SU-DHL-6 (cell line): ENCODE measurements around the gene ITPR1.

Experiments used
- H2AFZ ChIP-seq: fragments of 200-600 bp; sonication (generic); 2 replicates; pipeline ENCODE4 v1.6.1; 2014; ENCODE audit warnings: low read depth, mild to moderate bottlenecking, moderate library complexity, mixed read lengths, antibody characterized with exemption, low read length; ENCODE audit not compliant: severe bottlenecking
- H3F3A ChIP-seq: fragments of 200-600 bp; shearing (Covaris generic); 2 replicates; pipeline ENCODE4 v1.6.0; 2016; ENCODE audit warnings: antibody characterized with exemption, mild to moderate bottlenecking; ENCODE audit not compliant: insufficient read depth
- H3K27ac ChIP-seq: fragments of 200-600 bp; sonication (generic); 2 replicates; pipeline ENCODE4 v1.5.1; 2016; ENCODE audit warnings: low read depth, mild to moderate bottlenecking, low read length, moderate library complexity, mixed read lengths
- H3K27me3 ChIP-seq: fragments of 200-600 bp; sonication (generic), shearing (Covaris generic); 2 replicates; pipeline ENCODE4 v1.6.0; 2014; ENCODE audit warnings: mild to moderate bottlenecking, low read length
- H3K36me3 ChIP-seq: fragments of 200-600 bp; sonication (generic); 2 replicates; pipeline ENCODE4 v1.6.1; 2014; ENCODE audit warnings: mild to moderate bottlenecking, low read length, mixed read lengths
- H3K4me2 ChIP-seq: fragments of 300-600, 200-600 bp; shearing (Covaris generic), sonication (generic); 2 replicates; pipeline ENCODE4 v1.6.0; 2014; ENCODE audit warnings: low read length, low read depth, mild to moderate bottlenecking; ENCODE audit not compliant: poor library complexity, severe bottlenecking
- H3K4me3 ChIP-seq: fragments of 200-600 bp; sonication (generic); 2 replicates; pipeline ENCODE4 v1.5.1; 2014; ENCODE audit warnings: antibody characterized with exemption, low read length, mild to moderate bottlenecking, mixed read lengths; ENCODE audit not compliant: insufficient read depth, poor library complexity, severe bottlenecking
- H3K79me2 ChIP-seq: fragments of 200-600 bp; sonication (generic); 2 replicates; pipeline ENCODE4 v1.6.1; 2014; ENCODE audit warnings: mild to moderate bottlenecking, low read length, moderate library complexity; ENCODE audit not compliant: insufficient read depth
- H3K9ac ChIP-seq: fragments of 200-600 bp; sonication (generic); 2 replicates; pipeline ENCODE4 v1.7.0; 2014; ENCODE audit warnings: mild to moderate bottlenecking, low read length
- H3K9me2 ChIP-seq: fragments of 200-600 bp; sonication (generic); replicated peaks from 2 replicates; pipeline ENCODE4 v1.6.1; 2014; ENCODE audit warnings: low read length; ENCODE audit not compliant: insufficient read depth
- H3K9me3 ChIP-seq: fragments of 200-600 bp; sonication (generic); 2 replicates; pipeline ENCODE4 v1.6.1; 2014; ENCODE audit warnings: low read length, mixed read lengths; ENCODE audit not compliant: insufficient read depth
- H4K20me1 ChIP-seq: fragments of 200-600 bp; sonication (generic); 2 replicates; pipeline ENCODE4 v1.6.1; 2014; ENCODE audit warnings: low read depth, mild to moderate bottlenecking, antibody characterized with exemption, low read length, moderate library complexity, mixed read lengths
- CTCF ChIP-seq: fragments of 200-600 bp; sonication (generic); IDR thresholded peaks from one replicate; pipeline ENCODE4 v1.5.1; 2017; ENCODE audit warnings: antibody characterized with exemption, mild to moderate bottlenecking, low read length, moderate library complexity; ENCODE audit not compliant: insufficient read depth, poor library complexity, severe bottlenecking
- EZH2phosphoT487 ChIP-seq: fragments of 200-600 bp; sonication (generic), shearing (Covaris generic); conservative IDR thresholded peaks from 2 replicates; pipeline ENCODE4 v1.6.1; 2018; ENCODE audit warnings: mild to moderate bottlenecking, antibody characterized with exemption, low read length, moderate library complexity, mixed read lengths

ITPR1 gene

GRCh38 chr3:4812591-4812990 is 319.4 kb downstream of the ITPR1 start:
- H2AFZ ChIP-seq, result no peak overlapping the region
- H3K4me3 ChIP-seq, result no peak overlapping the region
- no peaks in the 10 kb centered on the region for H3K36me3 ChIP-seq
- TF ChIP-seq EZH2phosphoT487 (no peak), CTCF (no peak)
- no peak overlapping the region for H3K9ac ChIP-seq
- no peaks in the 10 kb centered on the region for H3K79me2 ChIP-seq
- H3F3A ChIP-seq, result no peaks in the 10 kb centered on the region
- no peaks in the 10 kb centered on the region for H3K9me3 ChIP-seq
- no peak overlapping the region for H3K27ac ChIP-seq
- H3K4me2 ChIP-seq, result no peak overlapping the region
- H3K27me3 ChIP-seq, result no peaks in the 10 kb centered on the region
- H4K20me1 ChIP-seq, result no peaks in the 10 kb centered on the region
- no peaks in the 10 kb centered on the region for H3K9me2 ChIP-seq

- Histone ChIP-seq H3K36me3 (no peaks in the 10 kb centered on the region), H3K79me2 (no peaks in the 10 kb centered on the region), H2AFZ (no peak overlapping the region), H3K4me3 (no peak overlapping the region), H3K27ac (no peak overlapping the region), H4K20me1 (no peaks in the 10 kb centered on the region), H3K27me3 (no peaks in the 10 kb centered on the region), H3K4me2 (no peak overlapping the region), H3K9me2 (no peaks in the 10 kb centered on the region), H3K9ac (no peak overlapping the region), H3K9me3 (no peaks in the 10 kb centered on the region), H3F3A (no peaks in the 10 kb centered on the region)
- TF ChIP-seq CTCF, result no peak
- TF ChIP-seq EZH2phosphoT487, result no peak
Measured at GRCh38 chr3:4813909-4814304, 320.8 kb downstream of the ITPR1 start.

- Histone ChIP-seq H3K79me2 (no peaks in the 10 kb centered on the region), H3K9me3 (no peaks in the 10 kb centered on the region), H2AFZ (no peak overlapping the region), H3K36me3 (no peaks in the 10 kb centered on the region), H3F3A (no peaks in the 10 kb centered on the region), H3K4me2 (no peak overlapping the region), H4K20me1 (no peaks in the 10 kb centered on the region), H3K9me2 (no peaks in the 10 kb centered on the region), H3K9ac (no peak overlapping the region), H3K27me3 (no peaks in the 10 kb centered on the region), H3K27ac (no peak overlapping the region), H3K4me3 (no peak overlapping the region)
- TF ChIP-seq CTCF (no peak), EZH2phosphoT487 (no peak)
Measured at GRCh38 chr3:4814305-4814903, 321.3 kb downstream of the ITPR1 start.
